SK-N-SH treated with all-trans-retinoic acid at 6 μM for 48 hours (cell line): ENCODE results near the gene USP5.

Source experiments
- ATAC-seq: fragments of 200-7000 bp; cut with Tn5 transposase; 3 replicates; pipeline ENCODE4 v1.9.1; 2020; ENCODE audit warnings: mild to moderate bottlenecking, moderate library complexity
- ARNTL ChIP-seq: fragments of 450-650 bp; formaldehyde crosslinking; IDR thresholded peaks from 2 replicates; pipeline ENCODE4 v1.5.0; 2020; ENCODE audit warnings: low read depth, mild to moderate bottlenecking, moderate library complexity, borderline replicate concordance
- BACH2 ChIP-seq: fragments of 250-450 bp; sonication (Bioruptor Pico); IDR thresholded peaks from 2 replicates; pipeline ENCODE4 v1.9.0; 2021; ENCODE audit warnings: mild to moderate bottlenecking, borderline replicate concordance
- CSDC2 ChIP-seq: fragments of 250-450 bp; sonication (Bioruptor Pico); IDR thresholded peaks from 2 replicates; pipeline ENCODE4 v1.5.0; 2020; ENCODE audit warnings: mild to moderate bottlenecking, moderate library complexity
- ESRRG ChIP-seq: fragments of 250-450 bp; sonication (Bioruptor Pico); IDR thresholded peaks from 2 replicates; pipeline ENCODE4 v1.6.1; 2021; ENCODE audit warnings: mild to moderate bottlenecking
- GLIS3 ChIP-seq: fragments of 250-450 bp; sonication (Bioruptor Pico); IDR thresholded peaks from 2 replicates; pipeline ENCODE4 v1.5.0; 2020; ENCODE audit warnings: mild to moderate bottlenecking, moderate library complexity
- OSR1 ChIP-seq: fragments of 250-450 bp; sonication (Bioruptor Pico); IDR thresholded peaks from 2 replicates; pipeline ENCODE4 v1.8.0; 2022; ENCODE audit warnings: moderate library complexity, mild to moderate bottlenecking, inconsistent platforms
- PPARA ChIP-seq: fragments of 250-450 bp; sonication (Bioruptor Pico); IDR thresholded peaks from 2 replicates; pipeline ENCODE4 v1.5.0; 2020; ENCODE audit warnings: mild to moderate bottlenecking, borderline replicate concordance
- RARB ChIP-seq: fragments of 250-450 bp; sonication (Bioruptor Pico); IDR thresholded peaks from 2 replicates; pipeline ENCODE4 v1.8.0; 2021; ENCODE audit warnings: mild to moderate bottlenecking, moderate library complexity
- TCF4 ChIP-seq: fragments of 250-450 bp; sonication (Bioruptor Pico); IDR thresholded peaks from 2 replicates; pipeline ENCODE4 v1.8.0; 2021; ENCODE audit warnings: mild to moderate bottlenecking, moderate library complexity, borderline replicate concordance
- TOX ChIP-seq: fragments of 250-450 bp; sonication (Bioruptor Pico); IDR thresholded peaks from 2 replicates; pipeline ENCODE4 v1.8.0; 2021; ENCODE audit warnings: mild to moderate bottlenecking, moderate library complexity, borderline replicate concordance
- ZFP3 ChIP-seq: fragments of 250-450 bp; sonication (Bioruptor Pico); IDR thresholded peaks from 2 replicates; pipeline ENCODE4 v1.5.0; 2020; ENCODE audit warnings: mild to moderate bottlenecking, moderate library complexity
- ZFP30 ChIP-seq: fragments of 450-650 bp; formaldehyde crosslinking; IDR thresholded peaks from 2 replicates; pipeline ENCODE4 v1.5.0; 2022; ENCODE audit warnings: mild to moderate bottlenecking, moderate library complexity
- ZNF70 ChIP-seq: fragments of 450-650 bp; formaldehyde crosslinking; IDR thresholded peaks from 2 replicates; pipeline ENCODE4 v1.5.0; 2020; ENCODE audit warnings: mild to moderate bottlenecking, moderate library complexity
- ZNF8 ChIP-seq: fragments of 450-650 bp; formaldehyde crosslinking; IDR thresholded peaks from 2 replicates; pipeline ENCODE4 v1.5.0; 2020; ENCODE audit warnings: mild to moderate bottlenecking, moderate library complexity
- TF ChIP-seq, protein P1 (sequence below): fragments of 250-450 bp; sonication (Bioruptor Pico); IDR thresholded peaks from 2 replicates; pipeline ENCODE4 v1.5.1; 2021; ENCODE audit warnings: mild to moderate bottlenecking, moderate library complexity
- TF ChIP-seq, protein P2 (sequence below): fragments of 250-450 bp; sonication (Bioruptor Pico); IDR thresholded peaks from 2 replicates; pipeline ENCODE4 v1.8.0; 2020; ENCODE audit warnings: mild to moderate bottlenecking, moderate library complexity, borderline replicate concordance
- TF ChIP-seq, protein P3 (sequence below): fragments of 250-450 bp; sonication (Bioruptor Pico); IDR thresholded peaks from 2 replicates; pipeline ENCODE4 v1.5.1; 2020; ENCODE audit warnings: low read depth, mild to moderate bottlenecking, moderate library complexity
- TF ChIP-seq, protein P4 (sequence below): fragments of 250-450 bp; sonication (Bioruptor Pico); IDR thresholded peaks from 2 replicates; pipeline ENCODE4 v1.5.0; 2020; ENCODE audit warnings: mild to moderate bottlenecking, moderate library complexity

The USP5 gene

DNA sequence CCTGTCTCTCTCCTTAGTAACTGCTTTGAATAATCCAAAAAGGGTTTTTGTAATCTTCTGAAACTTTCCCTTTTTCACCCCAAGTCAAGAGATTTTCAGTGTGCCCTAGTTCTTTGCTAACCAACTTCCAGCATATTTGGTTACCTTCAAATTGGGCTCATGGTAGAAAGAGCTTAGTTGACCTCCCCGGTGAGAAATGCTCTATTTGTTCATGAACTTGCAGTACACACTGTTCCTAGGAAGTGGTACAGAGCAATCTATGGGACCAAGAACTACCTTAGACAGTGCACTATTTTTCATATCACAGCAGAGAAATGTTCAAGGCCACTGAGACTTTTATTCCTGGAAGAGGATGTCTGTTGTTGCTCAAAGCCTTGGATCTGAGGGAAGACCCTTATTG, 1.7 kb downstream of the USP5 start (continued):
- TF ChIP-seq, protein P1, sequence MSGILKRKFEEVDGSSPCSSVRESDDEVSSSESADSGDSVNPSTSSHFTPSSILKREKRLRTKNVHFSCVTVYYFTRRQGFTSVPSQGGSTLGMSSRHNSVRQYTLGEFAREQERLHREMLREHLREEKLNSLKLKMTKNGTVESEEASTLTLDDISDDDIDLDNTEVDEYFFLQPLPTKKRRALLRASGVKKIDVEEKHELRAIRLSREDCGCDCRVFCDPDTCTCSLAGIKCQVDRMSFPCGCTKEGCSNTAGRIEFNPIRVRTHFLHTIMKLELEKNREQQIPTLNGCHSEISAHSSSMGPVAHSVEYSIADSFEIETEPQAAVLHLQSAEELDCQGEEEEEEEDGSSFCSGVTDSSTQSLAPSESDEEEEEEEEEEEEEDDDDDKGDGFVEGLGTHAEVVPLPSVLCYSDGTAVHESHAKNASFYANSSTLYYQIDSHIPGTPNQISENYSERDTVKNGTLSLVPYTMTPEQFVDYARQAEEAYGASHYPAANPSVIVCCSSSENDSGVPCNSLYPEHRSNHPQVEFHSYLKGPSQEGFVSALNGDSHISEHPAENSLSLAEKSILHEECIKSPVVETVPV (CRISPR knock-in tag): no peak
- TF ChIP-seq, protein P2, sequence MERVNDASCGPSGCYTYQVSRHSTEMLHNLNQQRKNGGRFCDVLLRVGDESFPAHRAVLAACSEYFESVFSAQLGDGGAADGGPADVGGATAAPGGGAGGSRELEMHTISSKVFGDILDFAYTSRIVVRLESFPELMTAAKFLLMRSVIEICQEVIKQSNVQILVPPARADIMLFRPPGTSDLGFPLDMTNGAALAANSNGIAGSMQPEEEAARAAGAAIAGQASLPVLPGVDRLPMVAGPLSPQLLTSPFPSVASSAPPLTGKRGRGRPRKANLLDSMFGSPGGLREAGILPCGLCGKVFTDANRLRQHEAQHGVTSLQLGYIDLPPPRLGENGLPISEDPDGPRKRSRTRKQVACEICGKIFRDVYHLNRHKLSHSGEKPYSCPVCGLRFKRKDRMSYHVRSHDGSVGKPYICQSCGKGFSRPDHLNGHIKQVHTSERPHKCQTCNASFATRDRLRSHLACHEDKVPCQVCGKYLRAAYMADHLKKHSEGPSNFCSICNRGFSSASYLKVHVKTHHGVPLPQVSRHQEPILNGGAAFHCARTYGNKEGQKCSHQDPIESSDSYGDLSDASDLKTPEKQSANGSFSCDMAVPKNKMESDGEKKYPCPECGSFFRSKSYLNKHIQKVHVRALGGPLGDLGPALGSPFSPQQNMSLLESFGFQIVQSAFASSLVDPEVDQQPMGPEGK (CRISPR knock-in tag): no peak
- no peak for TF ChIP-seq GLIS3 (CRISPR knock-in tag)
- no peak for TF ChIP-seq CSDC2
- TF ChIP-seq ZFP3: no peak
- TF ChIP-seq ESRRG: no peak
- TF ChIP-seq ARNTL (CRISPR knock-in tag): no peak
- no peak for TF ChIP-seq TCF4
- TF ChIP-seq ZNF8 (CRISPR knock-in tag): no peak
- TF ChIP-seq, protein P3, sequence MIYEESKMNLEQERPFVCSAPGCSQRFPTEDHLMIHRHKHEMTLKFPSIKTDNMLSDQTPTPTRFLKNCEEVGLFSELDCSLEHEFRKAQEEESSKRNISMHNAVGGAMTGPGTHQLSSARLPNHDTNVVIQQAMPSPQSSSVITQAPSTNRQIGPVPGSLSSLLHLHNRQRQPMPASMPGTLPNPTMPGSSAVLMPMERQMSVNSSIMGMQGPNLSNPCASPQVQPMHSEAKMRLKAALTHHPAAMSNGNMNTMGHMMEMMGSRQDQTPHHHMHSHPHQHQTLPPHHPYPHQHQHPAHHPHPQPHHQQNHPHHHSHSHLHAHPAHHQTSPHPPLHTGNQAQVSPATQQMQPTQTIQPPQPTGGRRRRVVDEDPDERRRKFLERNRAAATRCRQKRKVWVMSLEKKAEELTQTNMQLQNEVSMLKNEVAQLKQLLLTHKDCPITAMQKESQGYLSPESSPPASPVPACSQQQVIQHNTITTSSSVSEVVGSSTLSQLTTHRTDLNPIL (CRISPR knock-in tag): no peak

DNA sequence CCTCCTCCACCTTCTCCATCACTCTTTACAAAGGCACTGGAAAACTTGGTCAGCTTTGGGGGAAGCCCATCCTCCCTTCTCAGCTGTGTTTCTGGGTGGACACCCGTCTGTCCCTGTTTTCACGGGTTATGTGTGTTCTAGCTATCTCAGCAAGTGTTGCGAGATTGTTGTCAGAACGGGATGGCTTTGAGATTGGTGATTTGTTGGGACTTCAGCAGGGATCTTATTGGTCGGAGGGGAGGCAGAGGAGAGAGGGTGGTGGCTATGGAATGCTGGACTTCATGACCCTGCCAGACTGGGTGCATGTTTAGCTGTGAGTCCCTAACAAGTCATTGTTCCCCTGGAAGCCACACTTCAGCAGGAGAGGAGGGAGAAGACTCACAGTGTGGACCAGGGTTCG, 2.1 kb downstream of the USP5 start:
- TF ChIP-seq CSDC2: no peak
- TF ChIP-seq, protein P1 (CRISPR knock-in tag): no peak
- ATAC-seq: no peak

DNA sequence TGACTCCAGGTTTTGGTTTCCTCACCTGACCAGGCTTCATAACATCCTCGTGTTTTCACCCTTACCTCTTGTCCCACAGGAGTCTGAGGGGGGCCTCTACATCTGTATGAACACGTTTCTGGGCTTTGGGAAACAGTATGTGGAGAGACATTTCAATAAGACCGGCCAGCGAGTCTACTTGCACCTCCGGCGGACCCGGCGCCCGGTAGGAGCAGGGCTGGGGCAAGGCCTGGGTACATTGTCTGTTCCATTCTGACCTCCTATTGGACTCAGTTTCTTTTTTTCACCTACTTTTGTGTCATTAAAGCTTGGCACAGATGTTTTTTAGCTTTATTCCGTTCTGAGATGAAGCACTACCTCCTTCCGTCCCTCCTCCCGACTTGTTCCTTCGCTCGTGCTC, 3.4 kb downstream of the USP5 start:
- TF ChIP-seq OSR1 (no peak), ZFP30 (CRISPR knock-in tag) (no peak), TOX (CRISPR knock-in tag) (no peak), BACH2 (CRISPR knock-in tag) (no peak), TCF4 (no peak), ZNF70 (no peak), ZFP3 (no peak), RARB (CRISPR knock-in tag) (no peak), CSDC2 (no peak)
- TF ChIP-seq, protein P3 (CRISPR knock-in tag): no peak
- ATAC-seq: no peak

DNA sequence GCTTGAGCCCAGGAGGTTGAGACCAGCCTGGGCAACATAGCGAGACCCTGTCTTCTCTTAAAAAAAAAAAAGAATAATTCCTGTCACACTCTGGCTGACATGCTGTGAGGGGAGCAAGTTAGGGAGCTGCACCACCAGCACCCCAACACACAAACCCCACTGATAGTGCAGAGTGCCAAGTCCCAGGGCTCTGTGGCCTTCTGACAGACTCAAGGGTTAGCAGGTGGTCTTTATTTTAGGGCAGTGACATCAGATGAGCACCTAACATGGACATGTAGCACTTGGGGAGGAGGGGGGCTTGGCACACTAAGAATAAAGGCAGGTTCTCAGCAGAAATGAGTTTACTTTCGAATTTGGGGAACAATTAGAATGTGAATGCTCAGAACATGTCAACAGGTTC, 6.8 kb downstream of the USP5 start:
- TF ChIP-seq TOX (CRISPR knock-in tag) (no peak), PPARA (no peak)
- TF ChIP-seq, protein P4, sequence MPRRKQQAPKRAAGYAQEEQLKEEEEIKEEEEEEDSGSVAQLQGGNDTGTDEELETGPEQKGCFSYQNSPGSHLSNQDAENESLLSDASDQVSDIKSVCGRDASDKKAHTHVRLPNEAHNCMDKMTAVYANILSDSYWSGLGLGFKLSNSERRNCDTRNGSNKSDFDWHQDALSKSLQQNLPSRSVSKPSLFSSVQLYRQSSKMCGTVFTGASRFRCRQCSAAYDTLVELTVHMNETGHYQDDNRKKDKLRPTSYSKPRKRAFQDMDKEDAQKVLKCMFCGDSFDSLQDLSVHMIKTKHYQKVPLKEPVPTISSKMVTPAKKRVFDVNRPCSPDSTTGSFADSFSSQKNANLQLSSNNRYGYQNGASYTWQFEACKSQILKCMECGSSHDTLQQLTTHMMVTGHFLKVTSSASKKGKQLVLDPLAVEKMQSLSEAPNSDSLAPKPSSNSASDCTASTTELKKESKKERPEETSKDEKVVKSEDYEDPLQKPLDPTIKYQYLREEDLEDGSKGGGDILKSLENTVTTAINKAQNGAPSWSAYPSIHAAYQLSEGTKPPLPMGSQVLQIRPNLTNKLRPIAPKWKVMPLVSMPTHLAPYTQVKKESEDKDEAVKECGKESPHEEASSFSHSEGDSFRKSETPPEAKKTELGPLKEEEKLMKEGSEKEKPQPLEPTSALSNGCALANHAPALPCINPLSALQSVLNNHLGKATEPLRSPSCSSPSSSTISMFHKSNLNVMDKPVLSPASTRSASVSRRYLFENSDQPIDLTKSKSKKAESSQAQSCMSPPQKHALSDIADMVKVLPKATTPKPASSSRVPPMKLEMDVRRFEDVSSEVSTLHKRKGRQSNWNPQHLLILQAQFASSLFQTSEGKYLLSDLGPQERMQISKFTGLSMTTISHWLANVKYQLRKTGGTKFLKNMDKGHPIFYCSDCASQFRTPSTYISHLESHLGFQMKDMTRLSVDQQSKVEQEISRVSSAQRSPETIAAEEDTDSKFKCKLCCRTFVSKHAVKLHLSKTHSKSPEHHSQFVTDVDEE (CRISPR knock-in tag): no peak
- TF ChIP-seq, protein P2 (CRISPR knock-in tag): no peak
- ATAC-seq: no peak
